IPS DF 19.7 (cell line): ENCODE results near the gene ZCCHC7.
"Not testable (repeated sequence)": the region's sequence is repeated elsewhere in the genome, so short reads cannot be mapped to it uniquely, and the experiment has no call there.

Source experiments
- DNase-seq: peaks from one replicate; pipeline ENCODE4 v3.0.0-alpha.2; 2013; ENCODE audit warnings: low read depth, low spot score

The ZCCHC7 gene

DNA sequence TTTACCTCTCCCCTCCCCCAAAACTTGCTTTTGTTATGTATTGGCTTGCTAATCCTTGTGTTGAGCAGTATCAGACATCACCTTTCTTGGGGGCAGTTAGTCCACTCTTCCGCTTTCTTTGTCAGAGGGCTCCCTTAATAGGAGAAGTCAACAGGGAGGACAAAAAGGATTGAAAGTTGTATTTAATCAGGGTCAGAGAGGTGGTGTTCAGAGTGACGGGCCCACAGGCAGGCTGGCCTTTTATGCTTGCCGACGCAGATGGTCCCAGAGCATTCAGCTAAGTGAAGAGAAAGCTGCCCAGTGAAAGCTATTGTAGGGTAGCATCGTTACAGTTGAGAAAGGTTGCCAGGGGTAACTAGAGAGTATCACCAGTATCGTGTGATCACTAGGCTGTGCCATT lies 131.1 kb downstream of the ZCCHC7 start:
- DNase-seq = peak; percentile 94

DNA sequence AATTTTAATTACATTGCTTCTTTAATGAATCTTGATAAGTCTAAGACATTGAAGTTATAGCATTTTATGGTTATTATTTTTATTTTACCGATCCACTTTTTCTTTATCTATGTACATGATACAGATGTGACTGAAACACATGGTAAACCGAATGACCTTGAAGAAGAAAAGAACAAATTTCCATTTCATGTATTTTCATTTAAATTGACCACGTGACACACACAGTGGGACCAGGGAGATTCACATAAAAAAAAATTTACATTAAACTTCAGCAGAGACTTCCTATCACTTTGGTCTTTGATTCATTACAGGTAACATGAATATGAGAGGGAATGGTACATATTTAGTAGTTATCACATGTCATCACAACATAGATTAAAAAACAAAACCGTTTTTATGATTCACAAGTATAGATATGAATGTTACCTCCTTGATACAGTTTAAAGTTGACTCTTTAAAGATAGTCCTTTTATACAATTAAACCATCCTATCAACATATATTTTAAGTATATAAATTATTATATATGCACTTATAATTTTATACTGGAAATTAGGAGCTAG lies 133.1 kb downstream of the ZCCHC7 start:
- no peak for DNase-seq

DNA sequence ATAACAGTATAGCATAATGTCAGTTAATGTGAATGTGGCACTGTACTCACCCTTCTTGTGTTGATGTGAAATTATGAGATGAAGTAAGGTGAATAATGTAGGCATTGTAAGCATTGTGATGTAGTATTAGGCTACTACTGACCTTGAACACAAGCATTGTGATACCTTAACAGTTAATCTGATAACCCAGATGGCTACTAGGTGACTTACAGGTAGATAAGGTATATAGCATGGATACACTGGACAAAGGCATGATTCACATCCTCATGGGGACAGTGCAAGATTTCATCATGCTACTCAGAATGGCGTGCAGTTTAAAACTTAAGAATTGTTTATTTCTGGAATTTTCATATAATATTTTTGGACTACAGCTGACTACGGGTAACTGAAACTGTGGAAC lies 134.8 kb downstream of the ZCCHC7 start:
- DNase-seq = no peak

DNA sequence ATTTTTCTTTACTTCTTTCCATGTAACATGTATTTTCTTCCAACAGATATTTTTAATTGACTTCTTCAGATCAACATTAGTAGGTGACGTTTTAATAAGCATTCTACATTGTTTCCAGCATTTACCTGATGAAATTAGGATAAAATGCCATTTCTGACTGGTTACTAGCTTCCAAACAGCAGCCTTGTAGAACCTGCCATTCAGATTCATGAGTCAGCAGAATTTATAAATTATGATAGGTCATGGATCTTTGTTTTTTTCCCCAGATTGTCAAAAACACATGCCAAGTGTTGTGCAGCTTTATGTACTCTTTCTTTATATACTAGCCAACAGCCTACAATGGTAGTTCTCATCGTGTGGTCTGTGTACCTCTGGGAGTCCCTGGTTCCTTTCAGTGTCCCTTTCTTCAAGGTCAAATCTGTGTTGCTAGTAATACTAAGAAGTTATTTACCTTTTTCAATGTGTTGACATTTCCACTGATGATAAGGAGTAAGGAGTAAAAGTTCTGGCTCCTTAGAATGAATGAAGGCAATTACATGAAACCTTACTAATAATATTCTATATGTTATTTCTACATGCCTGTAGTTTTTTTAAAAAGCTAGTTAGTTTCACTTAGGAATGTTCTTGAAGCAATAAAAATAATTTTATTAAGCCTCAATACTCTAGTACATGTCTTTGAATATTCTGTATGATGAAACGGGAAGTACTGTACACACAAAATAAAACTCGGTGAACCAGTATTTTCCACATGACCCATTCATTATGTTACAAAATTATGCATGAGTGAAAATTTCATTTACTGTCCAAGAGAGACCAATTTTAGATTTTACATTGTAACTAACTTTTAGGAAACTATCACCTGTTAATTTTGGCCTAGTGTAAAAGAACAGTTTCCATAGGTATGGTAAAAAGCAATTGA lies 135.8 kb downstream of the ZCCHC7 start:
- DNase-seq = no peak

DNA sequence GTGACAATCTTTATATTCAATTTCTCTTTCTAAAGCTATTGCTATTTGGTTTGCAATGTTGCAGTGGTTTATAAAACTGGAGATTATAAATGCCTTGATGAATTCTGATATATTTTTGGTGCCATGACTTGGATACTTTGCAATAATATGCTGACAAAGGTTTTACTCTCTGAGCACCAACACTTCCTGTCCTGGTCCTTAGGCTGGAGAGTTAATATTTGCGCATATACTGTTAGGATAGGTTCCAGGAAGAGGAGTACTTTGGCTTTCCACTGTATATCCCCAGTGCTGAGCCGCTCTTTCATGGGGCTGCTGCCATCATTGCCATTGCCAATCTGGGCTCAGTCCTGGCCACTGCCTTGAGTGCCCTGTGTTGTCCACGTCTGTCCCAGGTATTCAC lies 139.6 kb downstream of the ZCCHC7 start:
- no peak for DNase-seq

DNA sequence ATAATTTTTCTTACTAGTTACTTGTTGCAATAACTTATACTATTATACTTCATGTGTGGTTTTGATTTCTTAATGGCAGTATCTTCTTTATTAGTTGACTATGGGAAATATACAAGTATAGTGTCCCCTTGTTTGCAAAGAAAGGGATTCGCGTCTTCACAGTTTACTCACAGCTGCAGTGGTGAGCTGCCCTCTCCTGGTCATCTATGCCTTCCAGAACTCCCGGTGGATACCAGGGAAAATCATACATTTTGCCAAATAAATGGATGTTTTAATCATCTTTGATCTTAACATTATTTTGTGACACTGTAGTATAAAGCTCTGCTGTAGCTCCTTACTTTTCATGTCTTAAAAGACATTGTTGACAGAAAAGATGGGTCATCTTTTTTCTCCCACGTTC lies 142.0 kb downstream of the ZCCHC7 start:
- no peak for DNase-seq

DNA sequence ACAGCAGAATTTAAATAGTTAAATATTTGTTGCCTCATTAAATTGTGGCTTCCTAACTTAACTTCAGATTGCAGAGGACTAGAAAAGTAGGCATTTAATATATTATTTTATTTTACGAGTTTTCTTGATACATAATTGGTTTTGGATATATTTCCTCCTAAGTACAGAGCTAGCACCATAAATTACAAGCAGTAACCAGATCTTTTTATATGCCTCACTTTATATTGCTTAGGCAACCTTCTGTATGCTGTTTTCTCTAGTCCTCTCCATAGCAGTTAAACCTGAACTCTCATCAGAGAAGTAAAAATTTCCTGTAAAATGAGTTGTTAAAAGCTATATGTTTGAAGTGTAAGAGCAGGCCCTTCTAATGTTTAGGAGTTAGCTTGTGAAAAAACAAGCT lies 144.2 kb downstream of the ZCCHC7 start:
- no peak for DNase-seq

DNA sequence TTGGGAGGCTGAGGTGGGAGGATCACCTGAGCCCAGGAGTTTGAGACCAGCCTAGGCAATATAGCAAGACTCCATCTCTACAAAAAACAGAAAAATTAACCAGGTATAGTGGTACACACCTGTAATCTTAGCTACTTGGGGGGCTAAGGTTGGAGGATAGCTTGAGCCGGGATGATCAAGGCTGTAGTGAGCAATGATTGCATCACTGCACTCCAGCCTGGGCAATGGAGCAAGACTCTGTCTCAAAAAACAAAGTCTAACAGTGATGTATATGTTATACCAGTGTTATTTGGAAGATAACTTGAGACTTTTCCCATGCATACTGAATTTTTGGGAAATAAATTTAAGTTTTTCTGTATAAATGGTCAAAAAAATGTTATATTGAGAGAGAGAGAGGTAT lies 146.3 kb downstream of the ZCCHC7 start:
- DNase-seq = no peak

DNA sequence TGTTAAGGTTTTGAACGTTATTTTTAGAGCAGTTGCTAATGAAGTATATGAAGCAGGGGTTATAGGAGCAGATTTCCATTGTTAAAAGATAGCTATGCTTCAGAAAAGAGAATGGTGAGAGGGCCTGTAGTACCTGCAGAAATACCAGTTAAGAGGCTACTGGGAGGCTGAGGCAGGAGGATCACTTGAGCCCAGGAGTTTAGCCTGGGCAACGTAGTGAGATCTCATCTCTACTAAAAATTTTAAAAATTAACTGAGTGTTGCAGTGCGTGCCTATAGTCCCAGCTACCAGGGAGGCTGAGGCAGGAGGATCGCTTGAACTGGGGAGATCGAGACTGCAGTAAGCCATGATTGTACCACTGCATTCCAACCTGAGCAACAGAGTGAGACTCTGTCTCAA lies 148.8 kb downstream of the ZCCHC7 start:
- no peak for DNase-seq

DNA sequence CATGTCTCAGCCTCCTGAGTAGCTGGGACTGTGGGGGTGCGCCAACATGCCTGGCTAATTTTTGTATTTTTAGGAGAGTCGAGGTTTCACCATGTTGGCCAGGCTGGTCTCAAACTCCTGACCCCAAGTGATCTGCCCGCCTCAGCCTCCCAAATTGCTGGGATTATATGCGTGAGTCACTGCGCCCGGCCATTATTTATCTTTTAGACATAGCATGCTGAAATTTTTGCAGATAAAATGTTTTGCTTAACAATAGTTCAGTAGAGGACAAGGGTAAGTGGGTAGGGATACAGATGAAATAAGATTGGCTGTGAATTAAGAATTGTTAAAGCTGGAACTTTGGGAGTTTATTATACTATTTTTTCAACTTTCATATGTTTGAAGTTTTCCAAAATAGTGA lies 151.3 kb downstream of the ZCCHC7 start:
- no peak for DNase-seq

DNA sequence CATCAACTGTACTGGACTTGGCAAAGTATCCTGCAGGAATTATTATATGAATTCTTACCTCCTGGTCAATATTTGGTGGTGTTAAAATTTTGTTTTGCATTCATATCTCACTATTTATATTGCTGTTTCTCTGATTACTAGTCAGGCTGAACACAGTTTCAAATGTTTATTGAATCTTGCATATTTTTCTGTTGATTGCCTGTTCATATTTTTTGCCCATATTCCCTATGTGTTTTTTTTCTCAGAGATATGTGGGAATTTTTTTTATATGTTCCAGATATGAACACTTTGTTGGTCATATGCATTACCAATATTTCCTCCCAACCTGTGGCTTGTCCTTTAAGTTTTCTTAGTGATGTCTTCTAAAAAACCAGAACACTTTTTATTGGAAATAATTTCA lies 153.2 kb downstream of the ZCCHC7 start:
- DNase-seq = no peak

DNA sequence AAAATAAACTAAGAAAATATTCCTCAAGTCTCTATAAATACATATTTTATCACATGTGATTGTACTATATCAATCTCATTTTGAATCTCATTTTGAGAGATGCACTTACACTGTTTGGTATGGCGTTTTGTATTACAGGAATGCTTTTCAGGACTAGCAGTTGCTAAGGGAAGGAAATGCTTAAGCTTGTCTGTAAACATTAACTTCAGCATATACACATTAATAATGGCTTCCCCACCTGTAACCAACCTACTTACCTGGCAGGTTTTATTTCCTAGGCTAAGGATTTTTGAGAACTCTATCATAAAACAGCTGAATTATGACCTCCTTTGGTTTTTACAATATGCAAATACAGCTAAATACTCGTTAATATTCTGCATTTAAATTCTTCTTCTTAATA lies 161.2 kb downstream of the ZCCHC7 start:
- DNase-seq = no peak

DNA sequence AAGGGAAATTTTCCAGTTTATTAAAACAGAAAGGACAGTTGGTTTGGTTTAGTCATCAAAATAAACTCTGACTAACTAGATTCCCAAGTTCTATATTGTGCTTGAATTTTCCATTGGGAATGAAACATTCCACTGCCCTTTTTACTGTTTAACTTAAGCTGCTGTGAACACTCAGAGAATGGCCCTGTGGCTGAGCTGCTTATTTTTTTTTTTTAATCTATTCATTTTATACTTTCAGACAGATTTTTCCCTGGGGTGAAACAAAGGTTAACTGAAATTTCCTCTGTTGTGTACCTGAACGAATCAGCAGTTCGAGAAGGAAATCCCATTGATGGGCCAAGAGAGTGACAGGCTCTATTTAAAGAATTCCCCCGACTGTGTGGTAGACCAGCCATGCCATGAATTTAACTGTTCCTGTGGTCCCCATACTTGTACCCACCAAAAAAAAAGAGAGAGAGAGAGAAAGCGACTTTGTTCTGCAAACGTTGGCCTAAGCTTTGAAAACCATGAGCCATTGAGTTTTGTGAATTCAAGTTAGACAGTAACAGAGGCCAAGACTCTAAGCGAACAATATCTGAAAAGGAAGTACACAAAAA lies 163.5 kb downstream of the ZCCHC7 start:
- DNase-seq = no peak

DNA sequence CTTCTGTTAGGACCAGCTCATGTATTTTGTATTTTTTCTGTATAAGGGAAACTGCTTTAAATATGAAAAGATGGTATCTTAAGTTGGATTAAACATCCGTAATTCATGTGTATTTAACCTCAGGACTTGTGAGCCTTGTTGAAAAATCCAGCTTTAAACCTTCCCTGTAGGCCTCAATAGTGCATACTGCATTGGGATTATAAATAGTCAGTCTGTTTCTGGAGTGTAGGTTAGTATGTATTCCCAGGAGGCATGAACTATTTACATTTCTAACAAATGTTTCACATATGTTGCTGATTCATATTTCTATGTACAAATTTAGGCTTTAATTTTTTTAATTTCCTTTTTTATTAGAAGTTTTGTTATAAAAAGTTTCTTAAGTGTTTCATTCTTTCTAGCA lies 164.3 kb downstream of the ZCCHC7 start:
- DNase-seq = no peak

DNA sequence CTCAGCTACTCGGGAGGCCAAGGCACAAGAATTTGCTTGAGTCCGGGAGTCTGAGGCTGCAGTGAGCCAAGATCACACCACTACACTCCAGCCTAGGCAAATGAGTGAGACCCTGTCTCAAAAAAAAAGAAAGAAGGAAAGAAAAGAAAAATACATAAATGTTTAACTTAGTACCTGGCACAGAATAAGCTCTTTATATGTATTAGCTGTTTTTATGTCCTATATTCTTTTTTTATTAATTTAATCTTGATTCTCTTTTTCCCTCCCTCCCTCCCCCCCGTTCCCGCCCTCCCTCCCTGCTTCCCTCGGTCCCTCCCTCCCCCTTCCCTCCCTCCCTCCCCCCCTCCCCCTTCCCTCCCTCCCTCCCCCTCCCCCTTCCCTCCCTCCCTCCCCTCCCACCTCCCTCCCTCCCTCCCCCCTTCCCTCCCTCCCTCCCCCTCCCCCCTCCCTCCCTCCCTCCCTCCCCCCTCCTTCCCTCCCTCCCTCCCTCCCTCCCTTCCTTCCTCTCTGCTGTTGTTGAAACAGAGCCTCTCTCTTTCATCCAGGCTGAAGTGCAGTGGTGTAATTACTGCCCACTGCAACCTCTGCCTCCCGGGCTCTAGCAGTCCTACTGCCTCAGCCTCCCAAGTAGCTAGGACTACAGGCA lies 166.3 kb downstream of the ZCCHC7 start:
- DNase-seq = no peak

DNA sequence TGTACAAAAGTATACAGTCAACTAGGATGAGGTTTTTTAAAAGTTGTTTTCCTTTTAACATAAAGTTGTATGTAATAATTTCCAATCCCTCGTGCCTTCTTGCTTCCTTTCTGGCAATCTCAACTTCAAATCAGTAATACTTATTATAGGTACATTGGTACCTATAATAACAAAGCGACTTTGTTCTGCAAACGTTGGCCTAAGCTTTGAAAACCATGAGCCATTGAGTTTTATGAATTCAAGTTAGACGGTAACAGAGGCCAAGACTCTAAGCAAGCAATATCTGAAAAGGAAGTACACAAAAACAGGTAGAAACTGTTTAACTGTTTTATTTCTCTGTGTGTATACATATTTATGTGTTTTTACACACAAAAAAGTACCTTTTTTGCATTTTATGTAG lies 166.9 kb downstream of the ZCCHC7 start:
- no peak for DNase-seq

DNA sequence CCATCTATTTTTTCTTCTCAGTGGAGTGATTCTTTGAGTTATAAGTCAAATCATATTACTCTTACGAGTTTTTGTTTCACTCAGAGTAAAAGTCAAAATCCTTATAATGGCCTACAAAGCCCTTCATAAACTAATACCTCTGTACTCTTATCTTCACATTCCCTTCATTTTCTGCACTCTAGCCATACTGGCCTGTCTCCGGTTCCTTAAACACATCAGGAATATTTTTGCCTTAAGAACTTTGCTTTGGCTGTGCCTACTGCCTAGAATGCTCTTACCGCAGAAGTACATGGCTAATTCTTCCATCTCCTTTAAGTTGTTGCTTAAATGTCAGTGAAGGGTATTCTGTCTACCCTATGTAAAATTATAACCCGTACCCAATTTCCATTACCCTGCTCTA lies 169.3 kb downstream of the ZCCHC7 start:
- no peak for DNase-seq

DNA sequence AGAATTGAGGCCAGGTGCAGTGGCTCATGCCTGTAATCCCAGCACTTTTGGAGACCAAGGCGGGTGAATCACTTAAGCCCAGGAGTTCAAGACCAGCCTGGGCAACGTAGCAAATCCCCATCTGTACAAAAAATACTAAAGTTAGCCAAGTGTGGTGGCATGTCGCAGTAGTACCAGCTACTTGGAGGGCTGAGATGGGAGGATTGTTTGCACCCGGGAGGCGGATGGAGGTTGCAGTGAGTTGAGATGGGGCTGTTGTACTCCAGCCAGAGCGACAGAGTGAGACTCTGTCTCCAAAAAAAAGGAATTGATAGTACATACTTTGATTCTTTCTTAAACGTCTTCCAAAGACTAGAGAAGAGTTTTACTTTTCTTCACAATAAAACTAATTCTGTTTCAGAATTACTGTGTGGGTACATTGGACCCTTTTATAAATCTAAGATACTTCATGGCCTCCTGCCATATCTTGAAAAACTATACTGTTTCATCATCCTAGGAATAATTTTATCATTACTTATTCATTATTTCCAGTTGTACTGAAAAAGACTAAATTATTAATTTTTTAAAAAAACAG lies 170.1 kb downstream of the ZCCHC7 start:
- DNase-seq = no peak

DNA sequence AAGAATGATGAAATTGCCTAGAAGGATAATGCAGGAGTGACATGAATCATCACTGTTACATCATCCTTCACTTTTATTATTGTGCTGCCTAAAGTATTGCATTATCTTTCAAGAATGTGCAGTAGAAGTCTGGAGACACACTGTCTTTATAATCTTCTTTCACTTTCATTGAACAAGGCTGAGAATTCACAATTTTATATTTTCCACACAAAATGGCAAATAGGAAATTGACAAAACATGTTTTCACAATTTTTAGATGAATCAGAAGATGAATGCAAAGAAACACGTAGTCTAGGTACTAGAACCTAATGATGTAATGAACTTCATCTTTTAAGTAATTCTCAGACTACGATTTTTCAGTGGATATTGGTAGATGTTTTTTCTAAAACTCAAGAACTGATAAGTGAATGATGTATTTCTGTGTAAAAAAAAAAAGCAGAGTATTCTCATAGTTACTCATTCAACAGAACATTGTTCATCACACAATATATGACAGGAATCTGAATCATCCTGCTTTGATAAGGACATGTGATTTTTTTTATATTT lies 170.6 kb downstream of the ZCCHC7 start:
- DNase-seq = no peak

DNA sequence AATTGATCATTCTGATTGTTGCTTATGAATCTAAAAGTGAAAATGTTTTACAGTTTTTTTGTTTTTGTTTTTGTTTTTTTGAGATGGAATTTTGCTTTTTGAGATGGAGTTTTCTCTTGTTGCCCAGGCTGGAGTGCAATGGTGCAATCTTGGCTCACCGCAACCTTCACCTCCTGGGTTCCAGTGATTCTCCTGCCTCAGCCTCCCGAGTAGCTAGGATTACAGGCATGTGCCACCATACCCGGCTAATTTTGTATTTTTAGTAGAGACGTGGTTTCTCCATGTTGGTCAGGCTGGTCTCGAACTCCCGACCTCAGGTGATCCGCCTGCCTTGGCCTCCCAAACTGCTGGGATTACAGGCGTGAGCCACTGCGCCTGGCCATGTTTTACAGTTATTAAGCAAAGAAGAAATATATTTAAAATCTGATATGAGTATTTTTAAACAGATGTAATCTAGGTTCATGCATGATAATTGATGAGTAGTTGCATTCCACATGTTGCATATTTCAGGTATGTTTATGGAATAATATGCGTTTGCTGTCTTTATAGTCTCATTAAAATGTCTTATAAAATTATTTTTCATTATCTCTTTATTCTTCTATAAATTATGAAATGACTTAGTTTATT lies 171.4 kb downstream of the ZCCHC7 start:
- not testable (repeated sequence) for DNase-seq

DNA sequence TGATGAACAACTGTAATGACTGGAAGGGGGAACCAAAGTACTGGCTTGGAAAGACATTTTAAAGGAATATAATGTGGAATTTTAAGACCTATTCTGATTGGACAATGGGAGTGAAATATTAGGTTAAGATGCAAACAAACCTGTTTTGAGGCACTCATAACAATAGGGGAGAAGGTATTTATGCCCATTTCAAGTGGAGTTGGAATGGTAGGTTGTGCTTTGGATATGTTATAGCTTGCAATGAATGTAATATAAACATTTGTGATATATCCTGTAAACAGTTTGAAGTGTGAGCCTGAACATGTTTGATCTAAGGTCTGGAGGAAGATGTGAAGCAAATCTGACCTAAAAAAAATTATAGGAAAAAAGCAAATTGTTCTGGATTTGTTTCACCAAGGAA lies 172.5 kb downstream of the ZCCHC7 start:
- DNase-seq = no peak
